HG03175 (cell line): ENCODE measurements around the gene PTGFRN.
"Not testable (repeated sequence)": the region's sequence is repeated elsewhere in the genome, so short reads cannot be mapped to it uniquely, and the experiment has no call there.

Experiments
- ATAC-seq: cut with Tn5 transposase; IDR thresholded peaks from one replicate; pipeline ENCODE4 v1.9.1; 2021; ENCODE audit warnings: mild to moderate bottlenecking, moderate library complexity; ENCODE audit not compliant: unreplicated experiment

PTGFRN gene

GRCh38 chr1:116962987-116963639 lies 53.4 kb downstream of the PTGFRN start:
- no peak for ATAC-seq

DNA sequence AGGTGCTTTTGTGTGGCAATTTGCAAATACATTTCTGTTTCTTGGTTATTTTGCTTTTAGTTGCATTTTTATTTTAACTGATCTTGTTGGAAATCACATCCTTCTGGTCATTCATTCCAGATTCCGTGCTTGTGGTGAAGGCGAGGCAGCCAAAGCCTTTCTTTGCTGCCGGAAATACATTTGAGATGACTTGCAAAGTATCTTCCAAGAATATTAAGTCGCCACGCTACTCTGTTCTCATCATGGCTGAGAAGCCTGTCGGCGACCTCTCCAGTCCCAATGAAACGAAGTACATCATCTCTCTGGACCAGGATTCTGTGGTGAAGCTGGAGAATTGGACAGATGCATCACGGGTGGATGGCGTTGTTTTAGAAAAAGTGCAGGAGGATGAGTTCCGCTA lies 57.1 kb downstream of the PTGFRN start:
- no peak for ATAC-seq

GRCh38 chr1:116968724-116969123 lies 59.0 kb downstream of the PTGFRN start:
- ATAC-seq, result no peak

- no peak for ATAC-seq
Measured at GRCh38 chr1:116971258-116971860, 61.6 kb downstream of the PTGFRN start.

- no peak for ATAC-seq
Measured at GRCh38 chr1:116971965-116972673, 62.4 kb downstream of the PTGFRN start.

DNA sequence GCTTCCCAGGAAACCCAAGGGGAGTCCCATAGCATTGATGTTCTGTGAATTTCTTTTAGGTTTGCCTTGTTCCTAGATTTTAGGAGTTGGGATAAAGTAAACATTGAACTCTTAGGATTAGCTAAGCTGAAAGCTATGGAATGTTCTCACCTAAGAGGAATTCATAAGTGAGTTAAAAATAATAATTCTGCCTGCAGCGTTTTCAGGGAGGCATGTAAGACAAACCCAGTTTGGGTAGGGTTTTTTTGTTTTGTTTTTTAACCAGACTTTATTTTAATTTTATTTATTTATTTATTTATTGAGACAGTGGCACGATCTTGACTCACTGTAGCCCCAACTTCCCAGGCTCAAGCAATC lies 62.9 kb downstream of the PTGFRN start:
- ATAC-seq, result no peak

DNA sequence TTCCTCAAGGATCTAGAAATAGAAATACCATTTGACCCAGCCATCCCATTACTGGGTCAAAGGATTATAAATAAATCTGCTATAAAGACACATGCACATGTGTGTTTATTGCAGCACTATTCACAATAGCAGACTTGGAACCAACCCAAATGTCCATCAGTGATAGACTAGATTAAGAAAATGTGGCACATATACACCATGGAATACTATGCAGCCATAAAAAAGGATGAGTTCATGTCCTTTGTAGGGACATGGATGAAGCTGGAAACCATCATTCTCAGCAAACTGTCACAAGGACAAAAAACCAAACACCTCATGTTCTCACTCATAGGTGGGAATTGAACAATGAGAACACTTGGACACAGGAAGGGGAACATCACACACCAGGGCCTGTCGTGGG lies 70.6 kb downstream of the PTGFRN start:
- ATAC-seq, result not testable (repeated sequence)

DNA sequence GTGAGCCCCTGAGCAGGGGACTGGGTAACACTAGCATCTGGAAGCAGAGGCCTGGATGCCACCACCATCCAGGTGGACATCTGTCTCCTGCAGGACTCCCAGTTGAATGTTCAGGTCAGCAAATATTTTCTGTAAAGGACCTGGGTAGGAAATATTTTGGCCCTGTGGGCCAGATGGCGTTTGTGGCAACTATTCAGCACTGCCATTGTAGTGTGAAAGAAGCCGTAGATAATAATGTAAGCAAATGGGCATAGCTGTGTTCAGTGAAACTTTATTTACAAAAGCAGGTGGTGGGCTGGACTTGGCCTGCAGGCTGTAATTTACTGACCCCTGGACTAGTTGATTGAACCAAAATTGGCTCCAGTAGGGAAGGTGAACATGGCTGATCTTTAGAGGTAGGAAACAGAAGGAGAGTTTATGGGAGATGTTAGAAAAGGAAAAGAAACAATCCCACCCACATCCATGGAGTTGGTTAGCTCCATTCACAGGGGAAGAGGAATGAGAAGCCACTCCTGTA lies 71.9 kb downstream of the PTGFRN start:
- no peak for ATAC-seq

DNA sequence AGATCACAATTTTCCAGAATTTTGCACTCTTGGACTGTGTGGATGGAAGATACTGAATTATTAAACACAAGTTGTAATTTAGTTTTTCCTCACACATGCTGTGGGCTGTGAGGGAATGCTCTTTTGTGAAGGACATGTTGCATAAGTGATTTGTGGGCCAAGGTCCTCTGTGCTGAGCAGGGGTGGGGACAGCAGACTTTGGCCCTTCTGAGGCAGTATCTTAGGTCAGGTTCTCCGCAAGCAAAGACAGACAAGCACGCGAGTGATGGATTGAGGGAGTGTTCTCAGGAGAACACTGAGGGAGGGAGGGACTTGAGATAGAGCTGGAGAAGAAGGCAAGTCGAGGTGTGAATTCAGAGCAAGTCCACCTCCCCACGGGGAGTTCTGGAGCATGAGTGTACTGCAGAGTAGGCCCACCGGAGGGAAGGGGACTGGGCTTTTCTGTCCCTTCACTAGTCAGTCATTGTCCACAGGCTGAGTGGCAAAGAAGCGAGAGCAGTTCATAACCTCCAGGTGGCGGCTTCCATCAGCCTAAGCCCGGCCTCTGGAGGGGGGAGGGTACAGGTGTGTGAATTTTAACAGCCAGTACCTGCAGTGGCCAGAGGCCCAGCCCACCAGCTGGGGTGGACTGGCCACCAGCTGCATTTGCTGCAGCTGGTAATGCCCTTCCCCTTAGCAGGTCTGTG lies 72.7 kb downstream of the PTGFRN start:
- ATAC-seq, result no peak

GRCh38 chr1:116983112-116983511 lies 73.4 kb downstream of the PTGFRN start:
- ATAC-seq, result no peak

DNA sequence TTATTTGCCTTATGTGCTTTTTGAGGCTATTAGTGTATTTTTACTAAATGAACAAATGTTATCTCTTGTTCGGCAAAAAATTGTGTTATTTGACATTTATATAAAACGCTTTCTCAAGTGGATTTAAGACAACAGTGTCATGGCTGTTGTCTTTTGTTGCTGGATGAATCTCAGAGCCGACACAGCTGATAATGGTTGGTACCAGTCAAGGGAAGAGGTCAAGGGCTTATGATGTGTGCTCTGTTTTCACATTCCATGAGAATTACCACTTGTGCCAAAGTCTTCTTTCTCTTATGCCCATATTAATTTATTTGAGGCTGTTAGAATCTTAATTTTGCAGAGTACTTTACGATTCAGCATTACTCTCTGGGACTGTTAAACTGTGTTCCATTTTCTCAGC lies 74.0 kb downstream of the PTGFRN start:
- ATAC-seq, result no peak

DNA sequence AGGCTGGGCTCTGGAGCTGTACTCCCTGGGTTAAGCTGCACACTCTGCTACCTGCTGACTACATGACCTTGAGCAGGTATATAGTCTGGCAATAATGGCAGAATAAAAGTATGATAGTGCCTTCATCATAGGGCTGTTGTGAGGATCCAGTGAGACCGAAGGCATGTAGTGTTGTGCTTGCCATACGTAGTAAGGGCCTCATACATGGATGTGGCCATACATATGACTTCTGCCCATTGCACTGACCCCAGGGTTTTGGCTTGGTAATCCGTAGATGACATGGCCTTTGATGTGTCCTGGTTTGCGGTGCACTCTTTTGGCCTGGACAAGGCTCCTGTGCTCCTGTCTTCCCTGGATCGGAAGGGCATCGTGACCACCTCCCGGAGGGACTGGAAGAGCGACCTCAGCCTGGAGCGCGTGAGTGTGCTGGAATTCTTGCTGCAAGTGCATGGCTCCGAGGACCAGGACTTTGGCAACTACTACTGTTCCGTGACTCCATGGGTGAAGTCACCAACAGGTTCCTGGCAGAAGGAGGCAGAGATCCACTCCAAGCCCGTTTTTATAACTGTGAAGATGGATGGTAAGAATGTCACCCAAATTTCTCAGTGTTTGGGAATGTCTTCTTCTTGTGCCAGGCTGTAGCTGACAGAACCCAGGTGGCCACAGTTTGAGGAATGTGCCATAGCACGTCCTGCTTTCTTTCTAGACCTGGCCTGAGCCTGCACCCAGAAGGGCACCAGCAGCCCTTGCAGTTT lies 74.9 kb downstream of the PTGFRN start:
- no peak for ATAC-seq

DNA sequence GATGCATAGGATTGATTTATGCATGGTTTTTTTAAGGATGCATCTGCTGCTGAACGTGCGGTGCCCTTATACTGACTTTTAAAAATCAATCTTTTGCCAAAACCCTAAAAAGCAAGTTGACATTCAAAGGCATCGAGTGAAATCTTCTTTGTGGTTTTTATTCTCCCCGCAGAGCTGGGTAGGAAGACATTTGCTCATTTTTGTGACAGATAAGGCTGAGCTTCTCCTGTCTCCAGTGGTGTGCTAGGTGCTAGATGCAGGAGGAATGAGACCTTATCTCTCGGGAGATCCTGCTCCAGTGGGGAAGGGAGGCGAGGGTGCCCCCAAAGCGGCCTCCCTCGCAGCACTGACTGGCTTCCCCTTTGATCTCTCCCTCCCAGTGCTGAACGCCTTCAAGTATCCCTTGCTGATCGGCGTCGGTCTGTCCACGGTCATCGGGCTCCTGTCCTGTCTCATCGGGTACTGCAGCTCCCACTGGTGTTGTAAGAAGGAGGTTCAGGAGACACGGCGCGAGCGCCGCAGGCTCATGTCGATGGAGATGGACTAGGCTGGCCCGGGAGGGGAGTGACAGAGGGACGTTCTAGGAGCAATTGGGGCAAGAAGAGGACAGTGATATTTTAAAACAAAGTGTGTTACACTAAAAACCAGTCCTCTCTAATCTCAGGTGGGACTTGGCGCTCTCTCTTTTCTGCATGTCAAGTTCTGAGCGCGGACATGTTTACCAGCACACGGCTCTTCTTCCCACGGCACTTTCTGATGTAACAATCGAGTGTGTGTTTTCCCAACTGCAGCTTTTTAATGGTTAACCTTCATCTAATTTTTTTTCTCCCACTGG lies 76.9 kb downstream of the PTGFRN start:
- no peak for ATAC-seq

GRCh38 chr1:116987256-116987555 lies 77.5 kb downstream of the PTGFRN start:
- ATAC-seq, result no peak

- no peak for ATAC-seq
Measured at GRCh38 chr1:116988248-116988647, 78.5 kb downstream of the PTGFRN start.

DNA sequence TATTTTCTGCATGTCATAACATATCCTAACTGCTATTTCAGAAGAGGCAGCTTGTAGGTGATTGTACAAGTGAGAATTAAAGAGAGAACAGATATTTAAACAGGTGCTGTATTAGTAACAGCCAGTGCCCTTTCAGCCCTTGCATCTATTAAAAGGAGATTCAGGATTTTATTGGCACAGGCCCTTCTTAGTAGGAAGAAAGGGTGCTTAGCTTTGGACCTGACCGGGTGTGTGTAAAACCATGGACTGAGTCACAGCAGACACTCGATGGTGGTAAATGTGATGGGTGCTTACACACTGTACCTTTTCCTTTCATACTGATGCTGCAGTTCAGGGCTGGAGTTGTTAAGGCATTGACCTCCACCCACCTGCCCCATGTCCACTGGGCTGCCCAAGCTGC lies 79.2 kb downstream of the PTGFRN start:
- ATAC-seq, result no peak

DNA sequence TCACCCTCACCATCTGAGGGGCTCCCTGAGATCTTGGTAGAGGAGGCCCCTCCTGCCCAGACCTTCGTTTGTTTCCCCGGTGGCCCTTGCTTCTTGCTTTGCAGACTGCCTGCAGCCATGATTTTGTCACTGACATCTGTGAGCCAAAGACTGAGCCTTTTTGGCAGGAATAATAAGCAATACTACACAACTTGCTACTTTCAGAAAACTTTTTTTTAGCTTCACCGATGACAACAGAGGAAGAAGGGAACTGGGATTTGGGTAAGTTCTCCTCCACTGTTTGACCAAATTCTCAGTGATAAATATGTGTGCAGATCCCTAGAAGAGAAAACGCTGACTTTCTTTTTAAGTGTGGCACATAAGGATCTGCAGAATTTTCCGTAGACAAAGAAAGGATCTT lies 80.1 kb downstream of the PTGFRN start:
- no peak for ATAC-seq

DNA sequence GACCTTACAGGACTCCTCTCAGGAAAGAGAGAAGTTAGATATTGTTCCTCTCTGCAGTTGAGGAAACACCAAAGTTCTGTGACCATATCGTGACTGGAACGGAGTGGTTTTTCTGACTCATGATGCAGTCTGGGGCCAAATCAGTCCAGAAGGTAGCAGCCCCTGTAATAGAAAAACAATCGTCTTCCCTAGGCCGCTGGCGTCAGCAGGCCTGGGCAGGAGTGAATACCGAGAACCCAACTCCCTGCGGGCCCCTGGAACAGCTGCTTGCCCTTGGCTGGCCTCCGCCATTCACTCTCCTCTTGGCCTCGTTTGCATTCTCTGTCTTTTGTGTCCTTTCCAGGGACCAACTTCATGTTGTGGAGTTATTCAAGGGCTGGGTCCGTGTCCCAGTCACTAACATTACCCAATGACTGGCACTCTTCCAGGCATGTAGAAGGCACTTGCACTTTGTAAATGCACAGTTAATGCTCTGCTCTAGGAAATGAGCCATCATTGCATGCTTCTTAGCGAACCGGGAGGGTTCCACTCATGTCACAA lies 81.0 kb downstream of the PTGFRN start:
- no peak for ATAC-seq

DNA sequence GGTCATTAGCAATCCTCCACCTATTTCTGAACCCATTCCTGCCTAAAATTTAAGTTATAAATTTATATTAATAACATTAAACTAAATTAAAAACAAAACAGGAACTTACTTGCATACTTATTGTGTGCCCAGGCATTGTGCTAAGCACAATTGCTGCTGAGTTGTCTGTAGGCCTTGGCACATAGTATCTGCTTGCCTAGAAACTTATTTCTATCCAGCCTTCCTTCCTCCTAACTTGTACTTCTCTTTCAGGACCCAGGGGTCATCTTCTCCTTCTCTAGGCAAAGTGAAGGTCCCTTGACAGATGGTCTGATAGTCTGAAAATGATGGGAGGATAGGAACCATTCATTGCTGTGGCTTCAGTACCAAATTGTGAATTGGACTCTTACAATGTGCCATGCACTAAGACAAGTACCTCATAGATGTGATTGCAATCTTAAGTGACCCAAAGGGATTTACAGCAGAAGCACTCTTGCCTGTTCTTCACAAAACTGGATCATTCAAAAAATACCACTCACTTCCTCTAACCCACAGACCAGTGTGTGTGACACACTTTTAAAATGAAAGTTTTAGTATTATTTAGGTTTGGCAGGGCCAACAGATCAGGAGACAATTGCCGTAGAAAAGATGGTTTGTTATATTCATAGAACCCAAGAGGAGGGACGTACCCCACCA lies 81.6 kb downstream of the PTGFRN start:
- no peak for ATAC-seq
